ENCODE results near the gene FASN. TPM values are rescaled to one million over a fixed set of nuclear protein-coding genes. Genes with fewer than 3 reads are reported as not detected.

Gene FASN
- total RNA-seq, 1 experiment from 2014 or later, result 433 TPM

- no peaks in the 10 kb centered on the region for H3K27me3 Mint-ChIP-seq (ENCODE audit: low read depth)
- WGBS (ENCODE audit: extremely low coverage, insufficient read length, low lambda C conversion rate), result no CpG with 5 or more reads among the region's 20 CpGs
- no peak overlapping the region for H4K91ac ChIP-seq (ENCODE audit: insufficient read length, low read depth, low read length)
Observed at GRCh38 chr17:82081546-82081945, 16.5 kb downstream of the FASN start.

More at GRCh38 chr17:82081546-82081945, 16.5 kb downstream of the FASN start:
- Histone ChIP-seq H2BK15ac (ENCODE audit: low read depth, low read length) (no peak overlapping the region), H4K5ac (ENCODE audit: insufficient read length, low read depth, low read length) (no peak overlapping the region), H3K4me1 (ENCODE audit: insufficient read depth, low read length) (no peaks in the 10 kb centered on the region), H2BK20ac (ENCODE audit: low read depth, low read length, poor library complexity, severe bottlenecking) (no peak overlapping the region), H3K9me3 (ENCODE audit: control insufficient read depth, low read depth, low read length) (no peaks in the 10 kb centered on the region), H3K23me2 (ENCODE audit: insufficient read length, low read depth, low read length, poor library complexity, severe bottlenecking) (no peaks in the 10 kb centered on the region), H3K9ac (ENCODE audit: extremely low read depth, insufficient read length, low read length) (no peak overlapping the region), H3K4me2 (ENCODE audit: insufficient read depth, insufficient read length, low read length) (no peak overlapping the region), H2AK5ac (ENCODE audit: insufficient read length, low read length) (no peak overlapping the region), H3K23ac (ENCODE audit: insufficient read length, low read depth, low read length) (no peak overlapping the region), H3K27me3 (ENCODE audit: insufficient read depth, low read length) (no peaks in the 10 kb centered on the region), H2BK12ac (ENCODE audit: insufficient read length, low read depth, low read length) (no peak overlapping the region), H3K4ac (ENCODE audit: low read depth, low read length) (no peak overlapping the region), H3K79me2 (ENCODE audit: insufficient read depth, low read length) (no peaks in the 10 kb centered on the region), H4K8ac (replicated peaks; ENCODE audit: insufficient read length, low read depth, low read length) (no peak overlapping the region), H2BK5ac (ENCODE audit: insufficient read length, low read length) (no peak overlapping the region), H2AFZ (ENCODE audit: low read length) (no peak overlapping the region), H2BK120ac (ENCODE audit: low read depth, low read length, poor library complexity, severe bottlenecking) (no peak overlapping the region), H3K18ac (ENCODE audit: insufficient read length, low read depth, low read length) (no peak overlapping the region), H3T11ph (ENCODE audit: low read length) (no peak overlapping the region), H3K79me1 (ENCODE audit: insufficient read depth, low read depth, low read length, poor library complexity, severe bottlenecking) (no peaks in the 10 kb centered on the region), H3K27ac (ENCODE audit: insufficient read length, low read depth, low read length) (no peak overlapping the region), H3K56ac (ENCODE audit: insufficient read length, low read depth, low read length) (no peak overlapping the region), H4K20me1 (ENCODE audit: control insufficient read depth, insufficient read depth, insufficient read length) (no peaks in the 10 kb centered on the region), H3K14ac (ENCODE audit: insufficient read depth, low read length) (no peak overlapping the region)
- DNase-seq, result no peak
- TF ChIP-seq, protein P1, sequence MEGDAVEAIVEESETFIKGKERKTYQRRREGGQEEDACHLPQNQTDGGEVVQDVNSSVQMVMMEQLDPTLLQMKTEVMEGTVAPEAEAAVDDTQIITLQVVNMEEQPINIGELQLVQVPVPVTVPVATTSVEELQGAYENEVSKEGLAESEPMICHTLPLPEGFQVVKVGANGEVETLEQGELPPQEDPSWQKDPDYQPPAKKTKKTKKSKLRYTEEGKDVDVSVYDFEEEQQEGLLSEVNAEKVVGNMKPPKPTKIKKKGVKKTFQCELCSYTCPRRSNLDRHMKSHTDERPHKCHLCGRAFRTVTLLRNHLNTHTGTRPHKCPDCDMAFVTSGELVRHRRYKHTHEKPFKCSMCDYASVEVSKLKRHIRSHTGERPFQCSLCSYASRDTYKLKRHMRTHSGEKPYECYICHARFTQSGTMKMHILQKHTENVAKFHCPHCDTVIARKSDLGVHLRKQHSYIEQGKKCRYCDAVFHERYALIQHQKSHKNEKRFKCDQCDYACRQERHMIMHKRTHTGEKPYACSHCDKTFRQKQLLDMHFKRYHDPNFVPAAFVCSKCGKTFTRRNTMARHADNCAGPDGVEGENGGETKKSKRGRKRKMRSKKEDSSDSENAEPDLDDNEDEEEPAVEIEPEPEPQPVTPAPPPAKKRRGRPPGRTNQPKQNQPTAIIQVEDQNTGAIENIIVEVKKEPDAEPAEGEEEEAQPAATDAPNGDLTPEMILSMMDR (conservative IDR thresholded peaks at IDR 0.05), result no peak
- no peak overlapping the region for H3K27ac Mint-ChIP-seq
- H3K4me3 Mint-ChIP-seq, result no peak overlapping the region
- H3K9me3 Mint-ChIP-seq, result no peaks in the 10 kb centered on the region
- peaks cover 24 to 64% (median 56%) of the 10 kb centered on the region in 3 experiments; a peak in 6 of 7 replicates for H3K36me3 Mint-ChIP-seq (ENCODE audit: insufficient read depth in 1 of 3, low read depth in 3 of 3)
- no peaks in the 10 kb centered on the region; a peak in 2 of 4 replicates for H3K4me1 Mint-ChIP-seq

All from H9 (cell line).